Gastroesophageal sphincter (tissue), 3 donors: Measurements from ENCODE around the gene EXOC3L4.

Experiments
- CTCF ChIP-seq, 4 experiments: fragments of 200-600 bp in 2 of 4; fragments of 450-650 bp in 2 of 4; sonication (generic) in 1 of 4; IDR thresholded peaks; one replicate each; pipeline ENCODE4 v1.5.1; 2017 to 2019; ENCODE audit warnings: antibody characterized with exemption in 4 of 4, mild to moderate bottlenecking in 2 of 4, moderate library complexity in 2 of 4
- EP300 ChIP-seq: sonication (generic); formaldehyde crosslinking; IDR thresholded peaks from one replicate; pipeline ENCODE4 v1.6.1; 2017; ENCODE audit warnings: antibody characterized with exemption, mild to moderate bottlenecking
- POLR2A ChIP-seq, 2 donors: fragments of 450-650 bp; IDR thresholded peaks; one replicate each; pipeline ENCODE4 v1.6.1; 2017; ENCODE audit warnings: antibody characterized with exemption in 2 of 2, mild to moderate bottlenecking in 2 of 2, moderate library complexity in 1 of 2

- TF ChIP-seq EP300 (no peak), CTCF (IDR thresholded peaks at IDR 0.05) (no peak), POLR2A (IDR thresholded peaks at IDR 0.05) (no peak)
Observed at GRCh38 chr14:103050935-103051334, 43.6 kb upstream of the EXOC3L4 start.
